ENCODE measurements around the gene CPNE5. TPM values are rescaled to one million over a fixed set of nuclear protein-coding genes. Genes with fewer than 3 reads are reported as not detected.

The CPNE5 gene
- total and polyA plus RNA-seq, 9 of the 15 experiments (the other 6 are each of a cell fraction or from before 2014, with no cell fraction given) = 0.14 to 1.0 (median 0.46) TPM; not detected in 2

- TF ChIP-seq SAFB2 (IDR thresholded peaks at IDR 0.05; ENCODE audit: borderline replicate concordance, low read depth, low read length, severe bottlenecking) = no peak
- no peak for TF ChIP-seq HNRNPL (IDR thresholded peaks at IDR 0.05; ENCODE audit: low read depth, low read length)
- peak; percentile 50; the same call in 1 of the 2 replicates for TF ChIP-seq ELF4 (CRISPR knock-in tag; IDR thresholded peaks at IDR 0.05)
- TF ChIP-seq CBX3 (IDR thresholded peaks at IDR 0.05; ENCODE audit: borderline replicate concordance in 1 of 2, low read length in 2 of 2) = peak in 1 of 2 experiments; percentile 82; a peak in 1 of 3 replicates
- TF ChIP-seq IFI16 (CRISPR knock-in tag; IDR thresholded peaks at IDR 0.05) = no peak
- peak; percentile 96 for TF ChIP-seq KLF1 (tag; IDR thresholded peaks at IDR 0.05)
- TF ChIP-seq RBM39 (optimal IDR thresholded peaks at IDR 0.05; ENCODE audit: low read depth, low read length) = no peak
- peak; percentile 61 for TF ChIP-seq TAL1 (IDR thresholded peaks at IDR 0.05)
- no peak for TF ChIP-seq ZNF174 (CRISPR knock-in tag; IDR thresholded peaks at IDR 0.05)
- peak; percentile 58; the same call in 1 of the 2 replicates for TF ChIP-seq ZNF263 (CRISPR knock-in tag; IDR thresholded peaks at IDR 0.05; ENCODE audit: borderline replicate concordance)
- no peak for TF ChIP-seq POLR2AphosphoS2 (IDR thresholded peaks at IDR 0.05; ENCODE audit: low read length)
- no peak for TF ChIP-seq SIRT6 (IDR thresholded peaks at IDR 0.05; ENCODE audit: low read depth, low read length)
- TF ChIP-seq SAP30 (IDR thresholded peaks at IDR 0.05; ENCODE audit: borderline replicate concordance, insufficient read depth, low read depth, low read length, poor library complexity, severe bottlenecking) = peak; percentile 81
- peak; percentile 73 for TF ChIP-seq ATF7 (IDR thresholded peaks at IDR 0.05)
- TF ChIP-seq ZNF274 (IDR thresholded peaks at IDR 0.05; ENCODE audit: borderline replicate concordance, low read depth, low read length) = no peak
- no peak for TF ChIP-seq ZBTB9 (CRISPR knock-in tag; IDR thresholded peaks at IDR 0.05)
- TF ChIP-seq ARHGAP35 (IDR thresholded peaks at IDR 0.05; ENCODE audit: partially characterized antibody) = no peak
- no peak for TF ChIP-seq FOXP4 (CRISPR knock-in tag; IDR thresholded peaks at IDR 0.05; ENCODE audit: borderline replicate concordance)
- no peak; the same call in 1 of the 2 replicates for TF ChIP-seq LEF1 (IDR thresholded peaks at IDR 0.05)
- TF ChIP-seq ZNF311 (CRISPR knock-in tag; IDR thresholded peaks at IDR 0.05) = no peak
- no peak for TF ChIP-seq CHAMP1 (IDR thresholded peaks at IDR 0.05)
- TF ChIP-seq BRCA1 (IDR thresholded peaks at IDR 0.05) = no peak
- TF ChIP-seq BRCA1 (CRISPR knock-in tag; IDR thresholded peaks at IDR 0.05) = no peak
- TF ChIP-seq ZNF408 (CRISPR knock-in tag; IDR thresholded peaks at IDR 0.05; ENCODE audit: low read depth) = no peak
Measured at GRCh38 chr6:36848658-36849441, 9.6 kb upstream of the CPNE5 start (continued).
